Prostate gland (tissue), 2 donors: ENCODE data around the gene GHRL. TPM values are rescaled to one million over a fixed set of nuclear protein-coding genes. Genes with fewer than 3 reads are reported as not detected.

Experiments
- DNase-seq: peaks from one replicate; pipeline ENCODE4 v3.0.0-alpha.2; 2019; ENCODE audit warnings: low spot score
- H3K27ac ChIP-seq, 2 donors: fragments of 200-600 bp; sonication (generic); 2 replicates each; pipeline ENCODE4 v1.5.1; 2017 to 2019
- H3K27me3 ChIP-seq: fragments of 200-600 bp; sonication (generic); replicated peaks from 2 replicates; pipeline ENCODE4 v1.5.1; 2019; ENCODE audit not compliant: insufficient read depth
- H3K36me3 ChIP-seq, 2 donors: fragments of 200-600 bp; sonication (generic); 1 replicate in 1 of 2; 2 replicates in 1 of 2; pipeline versions ENCODE4 v1.5.1 to v1.8.1; 2017 to 2019
- H3K4me1 ChIP-seq: fragments of 200-600 bp; sonication (generic); replicated peaks from 2 replicates; pipeline ENCODE4 v1.5.1; 2019
- H3K4me3 ChIP-seq, 2 donors: fragments of 200-600 bp; sonication (generic); 2 replicates each; pipeline ENCODE4 v1.5.1; 2017 to 2019
- H3K9me3 ChIP-seq: fragments of 200-600 bp; sonication (generic); 2 replicates; pipeline ENCODE4 v1.5.1; 2017
- CTCF ChIP-seq, 4 experiments: fragments of 200-600 bp in 2 of 4; fragments of 450-650 bp in 2 of 4; sonication (generic) in 2 of 4; IDR thresholded peaks; 1 replicate in 3 of 4; 2 replicates in 1 of 4; pipeline ENCODE4 v1.5.1; 2016 to 2019; ENCODE audit warnings: antibody characterized with exemption in 4 of 4, mild to moderate bottlenecking in 2 of 4, moderate library complexity in 2 of 4
- POLR2A ChIP-seq: fragments of 450-650 bp; IDR thresholded peaks from one replicate; pipeline ENCODE4 v1.6.1; 2016; ENCODE audit warnings: antibody characterized with exemption, mild to moderate bottlenecking
- POLR2AphosphoS5 ChIP-seq: sonication (generic); formaldehyde crosslinking; IDR thresholded peaks from one replicate; pipeline ENCODE4 v1.6.1; 2017; ENCODE audit warnings: antibody characterized with exemption
- WGBS: methylation state at CpG from one replicate; pipeline ENCODE4 v1.1.5; 2018; 5-methylcytosine and 5-hydroxymethylcytosine counted together
- intact Hi-C: fragments of 100-400 bp; cut with DNase I; formaldehyde crosslinking; loops from one replicate; pipeline ENCODE4 v1.14.2; 2022
- microRNA counts, 2 donors: library from miRNA; unstranded; fragments of <30 nt; microRNA quantifications; one replicate each; lab custom pipeline; 2016 to 2017
- microRNA-seq: library from miRNA; unstranded; fragments of <30 nt; microRNA quantifications from one replicate; pipeline ENCODE4, GENCODE V29; 2016
- small RNA-seq, 2 donors: library from RNA; depleted of rRNA; stranded (forward); fragments of <200 nt; gene quantifications; one replicate each; pipeline ENCODE3, GENCODE V24; 2016
- total RNA-seq, 2 donors: library from RNA; depleted of rRNA; stranded (reverse); fragments of >200 nt; gene quantifications; one replicate each; pipeline ENCODE4 v1.1.0, GENCODE V29; 2016

The GHRL gene
- total RNA-seq, 2 donors from 2014 or later = 3.0 TPM; not detected in 1

- WGBS = 84% methylated on average over 6 of the region's 6 CpGs
- no peak overlapping the region for H3K27ac ChIP-seq
- H3K27me3 ChIP-seq = no peaks in the 10 kb centered on the region
- no peaks in the 10 kb centered on the region for H3K9me3 ChIP-seq
- H3K4me1 ChIP-seq = no peaks in the 10 kb centered on the region
- intact Hi-C loops = no loop called here
- TF ChIP-seq POLR2AphosphoS5 = no peak
- no peak for TF ChIP-seq CTCF (IDR thresholded peaks at IDR 0.05)
- no peak for TF ChIP-seq POLR2A
- no peak overlapping the region for H3K4me3 ChIP-seq
- H3K36me3 ChIP-seq = peaks cover 0 to 4% of the 10 kb centered on the region in 2 donors
- DNase-seq = no peak
Measured at GRCh38 chr3:10240799-10241198, 51.9 kb downstream of the GHRL start.

- Histone ChIP-seq H3K27ac (no peak overlapping the region), H3K36me3 (peaks cover 0 to 4% of the 10 kb centered on the region in 2 donors), H3K9me3 (no peaks in the 10 kb centered on the region), H3K27me3 (no peaks in the 10 kb centered on the region), H3K4me1 (no peaks in the 10 kb centered on the region), H3K4me3 (no peak overlapping the region)
- TF ChIP-seq CTCF (IDR thresholded peaks at IDR 0.05) (no peak), POLR2AphosphoS5 (no peak), POLR2A (no peak)
- 83% methylated on average over 15 of the region's 15 CpGs for WGBS
- intact Hi-C loops = no loop called here
- DNase-seq = no peak
Measured at GRCh38 chr3:10238345-10239183, 54.2 kb downstream of the GHRL start.

MicroRNAs encoded within 50 kb of the gene (microRNA counts, 767-probe panel; counts per million panel counts)
- microRNA hsa-miR-378b (lab: Ali Mortazavi, UCI) = 2,367 to 2,503 counts per million in 2 donors

Small RNA genes lying within 50 kb of the gene (microRNA-seq; reads per million reads assigned to microRNA genes)
- 0.42 reads per million for gene MIR378B

Small RNA genes lying within 50 kb of the gene (small RNA-seq; reads per million reads assigned to genes)
- gene MIR378B (0 to 0.20 reads per million in 2 donors), gene RF02126 (0 reads per million in 2 donors)

Other genes starting within 250 kb of the GHRL start
- gene FANCD2OS, start 184.7 kb downstream of the GHRL start, total RNA-seq = 1 to 10 TPM; 1.1 to 2.3 TPM
- 100 to 1,000 TPM; 118 to 126 TPM for gene BRK1, start 177.3 kb downstream of the GHRL start, total RNA-seq
- gene VHL, start 151.2 kb downstream of the GHRL start, total RNA-seq = 10 to 100 TPM; 59.5 to 67.7 TPM
- 1 to 10 TPM; 5.1 to 7.6 TPM for gene IRAK2, start 128.0 kb downstream of the GHRL start, total RNA-seq
- 10 to 100 TPM; 25.4 to 27.1 TPM for gene TATDN2, start 44.5 kb downstream of the GHRL start, total RNA-seq
- gene SEC13, start 28.2 kb upstream of the GHRL start, total RNA-seq = 100 to 1,000 TPM; 108 to 117 TPM
- under 1 TPM; 0.14 to 0.74 TPM for gene ATP2B2, start 212.6 kb upstream of the GHRL start, total RNA-seq